NOMO-1 treated with DMSO at 0.1 percent for 48 hours (cell line): ENCODE measurements around the gene GPC3.

Experiments used
- DNase-seq: peaks from one replicate; lab custom pipeline; 2025; ENCODE audit not compliant: unreplicated experiment; lab: John Stamatoyannopoulos, UW

GPC3 gene

DNA sequence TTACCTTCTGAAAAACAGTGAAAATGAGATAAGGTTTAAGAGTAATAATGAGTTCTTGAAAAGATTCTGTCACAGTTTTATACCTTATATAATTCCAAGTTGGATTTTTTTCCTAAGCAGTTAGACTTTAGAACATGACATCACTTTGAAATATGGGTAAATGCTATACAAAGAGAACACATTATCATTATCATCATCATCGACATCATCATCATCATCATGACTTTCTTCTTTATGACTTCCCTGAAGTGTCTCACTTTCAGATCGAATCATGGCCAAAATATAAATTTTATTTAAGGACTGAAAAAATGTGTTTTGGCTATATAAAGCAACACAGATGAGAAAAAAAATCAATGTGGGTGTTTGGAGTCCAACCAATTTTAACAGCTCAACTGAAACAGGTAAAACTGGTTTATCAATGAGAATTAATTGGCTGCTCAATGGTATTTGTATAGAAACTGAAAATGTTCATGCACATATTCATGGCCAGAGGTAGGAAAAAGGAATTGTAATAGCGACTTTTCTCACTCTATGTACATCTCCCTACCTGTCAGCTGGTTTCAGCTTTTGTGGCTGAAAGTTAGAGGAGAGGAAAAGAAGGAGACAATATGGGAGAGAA lies 327.0 kb downstream of the GPC3 start:
- no peak for DNase-seq

DNA sequence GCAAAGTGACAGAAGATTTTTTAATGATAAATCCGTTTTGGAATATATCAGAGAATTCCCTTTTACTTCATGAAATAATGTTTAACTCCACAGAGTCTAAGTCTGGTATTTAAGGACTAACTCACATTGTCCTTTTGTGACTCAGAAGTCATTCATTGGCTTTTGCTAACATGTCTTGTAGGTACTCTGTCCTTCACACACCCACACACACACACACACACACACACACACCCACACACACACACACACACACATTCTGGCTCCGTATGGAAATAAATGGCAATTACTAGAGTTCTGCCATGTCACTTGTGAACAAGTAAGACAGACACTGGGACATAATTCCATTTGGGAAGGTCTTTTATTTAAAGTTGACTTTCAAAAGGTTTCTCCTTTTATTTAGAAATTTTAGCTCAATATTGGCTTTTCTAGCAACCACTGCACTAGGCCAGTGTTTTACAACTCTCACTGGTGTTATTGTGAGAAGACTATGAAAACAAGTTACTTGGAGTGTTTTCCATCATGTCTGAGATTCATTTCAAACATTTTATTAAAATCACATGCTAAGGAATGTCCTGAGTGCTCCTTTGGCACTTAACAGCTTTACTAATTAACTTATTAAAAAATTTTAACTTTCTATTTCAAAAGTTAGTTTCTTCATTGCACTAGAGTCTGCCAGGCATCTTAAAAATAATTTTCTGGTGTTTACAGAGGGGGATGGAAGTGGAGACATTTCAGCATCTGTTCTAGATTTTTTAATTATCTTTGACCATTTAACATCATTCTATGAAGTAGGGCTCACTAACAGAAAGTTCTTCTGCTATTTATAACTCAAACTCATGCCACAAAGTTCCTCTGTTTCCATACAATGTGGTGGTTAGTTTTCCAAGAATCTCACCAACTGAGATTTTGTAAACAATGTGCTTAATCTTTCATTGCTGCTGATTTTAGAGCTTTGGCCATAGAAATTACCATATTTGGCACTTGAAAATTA lies 329.8 kb downstream of the GPC3 start:
- DNase-seq: no peak

DNA sequence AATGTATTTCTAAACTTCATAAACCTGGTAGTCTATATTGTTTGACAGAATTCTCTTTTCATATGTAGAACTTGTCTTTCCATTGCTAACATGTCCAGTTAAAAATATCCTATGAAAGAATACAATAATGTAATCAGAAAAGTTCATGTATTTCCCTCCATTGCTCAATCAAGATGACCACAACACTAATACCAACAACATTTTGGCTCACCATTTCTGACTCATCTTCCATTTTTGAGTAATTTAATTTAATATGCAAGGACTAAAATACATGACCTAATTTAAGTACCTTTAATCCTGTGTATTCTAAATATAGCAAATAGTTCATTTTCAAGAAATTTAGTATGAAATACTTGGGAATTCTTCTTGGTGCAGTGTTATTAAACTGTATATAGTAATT lies 330.6 kb downstream of the GPC3 start:
- DNase-seq: peak; percentile 2

DNA sequence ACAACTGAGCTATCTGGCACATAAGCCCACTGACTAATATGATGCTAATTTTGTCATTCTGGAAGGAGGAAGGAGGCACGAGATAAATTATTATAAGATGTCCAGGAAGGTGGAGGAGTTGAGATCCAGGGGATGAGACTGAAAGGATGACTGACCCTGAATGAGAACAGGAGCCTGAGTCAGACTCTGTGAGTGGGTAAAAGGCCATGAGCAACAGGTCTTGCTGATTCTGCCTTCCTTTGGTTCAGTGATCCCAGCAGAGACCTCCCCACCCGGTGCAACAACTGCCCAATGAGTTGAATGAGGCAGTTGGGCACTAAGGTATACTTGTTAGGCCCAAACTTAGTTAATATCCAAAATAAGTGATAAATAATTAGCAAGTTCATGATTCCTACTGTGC lies 332.0 kb downstream of the GPC3 start:
- DNase-seq: no peak

DNA sequence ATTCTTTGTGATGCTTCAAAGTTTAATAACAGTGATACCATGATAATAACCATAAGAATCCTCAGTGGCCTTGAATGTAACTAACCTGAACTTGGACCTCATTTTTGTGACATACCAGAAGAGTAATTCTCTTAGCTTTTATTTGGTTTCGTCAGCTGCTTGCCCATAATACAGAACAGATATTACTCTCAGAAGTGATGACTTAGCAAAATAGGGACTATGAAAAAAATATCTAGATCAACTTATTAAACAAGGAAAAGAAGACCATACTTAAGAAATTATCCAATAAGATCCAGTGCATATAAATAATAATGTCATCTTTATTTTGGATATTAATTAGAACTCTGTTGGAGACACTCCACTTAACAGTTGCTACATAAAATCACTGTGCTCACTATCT lies 333.2 kb downstream of the GPC3 start:
- DNase-seq: no peak

DNA sequence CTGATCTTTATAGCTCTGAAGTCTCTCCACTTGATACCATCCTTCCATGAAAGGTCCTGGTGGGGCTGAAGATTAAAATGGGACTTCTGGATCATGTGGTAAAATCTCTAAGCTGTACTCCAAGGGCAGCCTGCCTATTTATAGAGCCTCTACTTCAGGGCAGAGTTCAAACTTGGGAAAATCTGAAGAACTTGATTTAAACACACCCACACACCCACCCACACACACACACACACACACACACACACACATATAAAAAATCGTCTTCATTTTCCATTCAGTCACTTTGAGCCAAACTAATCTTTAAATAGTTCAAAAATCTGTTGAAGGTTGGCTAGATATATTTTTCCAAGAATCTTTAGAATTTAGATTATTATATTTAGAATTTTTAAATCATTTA lies 335.2 kb downstream of the GPC3 start:
- no peak for DNase-seq

DNA sequence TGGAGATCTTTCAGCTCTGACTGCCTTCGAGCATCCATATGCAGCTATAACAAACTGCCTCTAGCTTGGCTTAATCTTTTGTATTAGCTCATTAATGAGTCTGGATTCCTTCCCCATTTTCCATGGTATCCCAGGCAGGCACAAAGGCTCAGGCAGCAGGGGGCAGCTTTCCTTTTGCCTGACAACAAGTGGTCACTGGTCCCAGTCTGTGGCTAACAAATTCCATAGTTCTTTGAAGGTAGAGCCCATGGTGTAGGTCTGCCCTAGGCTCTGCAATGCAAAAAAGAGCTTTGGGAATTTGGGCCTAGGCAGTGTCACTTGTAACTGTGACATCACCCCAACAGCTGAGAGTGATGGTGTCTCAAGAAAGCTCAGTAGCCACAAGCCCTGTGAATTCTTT lies 335.7 kb downstream of the GPC3 start:
- DNase-seq: no peak

DNA sequence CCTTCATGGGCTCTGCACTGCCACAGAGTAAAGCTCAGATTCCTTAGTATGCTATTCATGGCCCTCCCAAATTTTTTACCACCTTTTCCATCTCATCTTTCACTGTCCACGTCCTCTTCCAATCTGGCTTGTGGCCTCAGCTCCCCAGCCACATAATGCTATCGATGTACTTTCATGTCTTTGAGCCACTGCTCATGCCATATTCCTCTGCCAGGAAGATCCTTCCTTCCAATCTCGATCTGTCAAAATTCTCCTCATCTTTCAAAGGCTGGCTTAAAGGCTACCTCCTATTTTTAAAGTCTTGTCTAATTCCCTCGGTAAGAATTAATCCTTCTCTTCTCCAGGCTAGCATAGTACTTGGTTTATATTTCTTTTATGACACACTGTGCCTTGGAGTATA lies 336.8 kb downstream of the GPC3 start:
- no peak for DNase-seq

DNA sequence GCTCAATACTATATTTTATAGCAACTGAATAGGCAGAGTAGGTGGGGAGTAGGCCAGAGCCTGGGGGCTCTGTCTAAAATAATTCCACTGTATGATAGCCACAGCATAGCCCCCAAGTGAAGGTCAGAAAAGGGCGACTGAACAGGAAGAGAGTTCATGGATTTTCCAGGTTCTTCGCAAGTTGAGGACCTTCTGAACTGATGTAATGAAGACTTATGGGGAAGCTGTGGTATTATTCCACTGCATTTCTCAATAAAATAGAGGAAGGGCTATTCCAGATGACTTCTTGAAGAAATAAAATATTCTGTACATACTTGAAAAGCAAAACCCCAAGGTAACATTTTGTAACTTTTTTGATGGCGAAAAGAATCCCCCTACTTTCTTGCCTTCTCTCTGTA lies 338.7 kb downstream of the GPC3 start:
- peak; percentile 19 for DNase-seq

DNA sequence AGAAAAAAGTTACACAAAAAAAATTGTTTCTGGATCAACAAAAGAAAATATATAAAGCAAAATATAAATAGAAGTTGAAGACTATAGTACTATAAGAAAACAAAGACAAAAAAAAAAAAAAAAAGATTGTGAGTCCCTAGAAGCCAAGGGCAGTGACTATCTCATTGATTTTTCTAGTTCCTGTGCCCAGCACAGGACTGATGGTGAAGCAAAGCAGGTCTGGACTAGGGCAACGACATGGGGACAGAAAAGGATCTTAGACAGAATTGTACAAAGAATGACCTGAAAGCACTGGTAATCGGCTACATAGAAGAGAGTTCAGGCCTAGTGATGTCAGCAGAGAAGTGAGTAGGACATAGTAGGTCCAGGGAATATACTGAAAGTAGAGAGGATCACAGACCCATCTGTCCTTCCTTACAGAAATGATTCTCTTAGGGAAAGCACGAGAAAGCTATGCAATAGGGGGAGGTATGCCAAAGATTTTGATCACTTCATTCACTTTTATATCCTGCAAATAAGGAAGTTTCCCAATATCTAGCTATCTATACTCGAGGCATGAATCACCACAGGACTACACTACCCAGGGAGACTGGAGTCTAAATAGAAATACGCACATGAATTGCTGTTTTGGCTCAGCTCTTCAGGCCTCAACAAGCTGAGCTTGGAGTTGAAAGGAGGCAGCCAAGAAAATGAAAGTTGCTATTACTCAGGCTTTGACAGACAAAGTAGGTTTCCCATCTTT lies 339.2 kb downstream of the GPC3 start:
- peak; percentile 71 for DNase-seq

DNA sequence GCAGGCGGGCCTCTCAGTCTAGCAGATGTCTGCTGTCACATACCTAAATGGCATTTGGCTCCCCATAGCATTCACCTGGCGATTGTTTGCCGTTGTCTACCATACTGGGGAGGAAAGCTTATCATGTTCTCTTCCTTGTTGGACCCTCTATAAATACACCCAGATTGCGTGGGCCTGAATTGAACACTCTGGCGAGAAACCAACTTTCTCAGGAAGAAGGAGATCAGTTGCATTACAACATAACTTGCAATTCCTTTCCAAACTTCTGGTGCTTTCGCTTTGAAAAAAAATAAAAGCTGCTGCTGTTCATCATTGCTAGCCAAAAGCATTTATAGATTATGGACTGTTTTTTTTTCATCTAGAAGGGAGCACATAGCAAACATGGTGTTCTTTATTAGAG lies 340.1 kb downstream of the GPC3 start:
- no peak for DNase-seq

DNA sequence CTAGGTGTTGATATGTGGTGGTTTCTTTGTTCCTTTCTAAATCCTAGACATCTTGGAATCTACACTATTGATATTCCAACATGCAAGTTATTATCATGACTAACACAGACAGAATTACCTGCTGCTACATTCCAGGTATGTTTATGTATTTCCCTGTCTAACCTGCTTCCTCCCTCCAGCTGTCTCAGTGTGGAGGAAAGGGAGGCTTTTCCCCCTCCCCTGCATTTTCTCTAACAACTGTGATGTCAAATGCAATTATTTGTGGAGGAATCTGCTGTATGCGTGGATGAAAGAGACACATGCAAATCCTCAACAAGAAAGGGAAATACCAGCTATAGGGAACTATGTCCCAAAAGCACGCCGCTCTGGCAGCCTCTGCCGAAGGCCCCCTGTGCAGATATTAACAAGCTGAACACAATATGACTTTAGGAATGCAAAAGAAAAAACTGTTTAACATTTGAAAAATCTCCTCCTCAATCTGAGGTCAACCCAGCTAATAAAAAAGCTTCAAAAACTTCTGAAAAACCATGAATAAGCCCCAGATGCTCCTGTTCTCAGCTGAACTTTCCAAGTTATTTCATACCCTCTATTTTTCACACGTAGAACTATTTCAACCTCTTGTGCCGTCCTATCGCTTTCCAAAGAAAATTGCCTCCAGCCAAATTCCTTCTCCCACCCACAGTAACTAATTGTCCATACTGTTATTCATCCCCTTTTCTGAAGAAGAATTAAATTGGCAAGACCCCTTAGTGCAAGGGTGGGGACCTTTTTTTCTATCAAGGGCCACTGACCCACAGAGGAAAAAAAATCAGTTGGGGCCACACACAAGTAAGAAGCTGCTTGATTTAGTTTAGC lies 345.0 kb downstream of the GPC3 start:
- no peak for DNase-seq

DNA sequence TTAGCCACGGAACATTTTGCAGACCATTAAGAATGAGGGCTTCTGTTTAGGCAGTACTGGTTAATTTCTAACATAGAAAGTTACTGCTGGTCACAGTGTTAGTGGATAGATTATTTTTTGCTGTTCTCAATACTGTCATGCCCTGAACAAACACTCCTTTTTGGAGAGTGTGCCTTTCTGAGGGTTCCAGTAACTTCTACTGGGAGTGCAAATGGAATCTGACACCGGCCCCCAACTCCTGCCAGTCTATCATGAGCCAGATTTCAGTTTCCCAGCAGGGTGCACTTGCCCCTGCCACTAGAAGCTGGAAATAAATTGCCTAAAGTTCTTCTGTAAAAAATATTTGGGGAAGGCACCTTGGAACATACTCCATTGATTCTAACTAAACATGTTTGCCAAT lies 345.7 kb downstream of the GPC3 start:
- DNase-seq: no peak

DNA sequence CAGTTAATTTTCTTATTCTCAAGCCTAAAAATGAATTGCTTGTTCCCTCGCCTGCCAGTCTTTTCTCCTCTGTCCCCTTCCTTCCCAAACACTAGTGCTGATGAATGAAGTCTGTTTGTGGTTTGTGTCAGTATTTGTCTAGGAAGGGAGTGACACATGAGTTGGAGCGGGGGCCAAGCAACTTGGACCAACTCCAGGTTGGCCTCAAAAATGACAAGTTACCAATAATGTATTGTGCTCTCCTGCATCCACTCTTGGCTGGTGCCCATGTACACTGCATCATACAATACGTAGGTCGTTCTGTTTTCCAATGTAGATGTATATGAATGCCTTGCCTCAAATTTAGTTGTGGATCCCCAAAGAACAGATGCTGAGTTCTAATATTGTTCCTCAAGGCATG lies 347.1 kb downstream of the GPC3 start:
- no peak for DNase-seq

DNA sequence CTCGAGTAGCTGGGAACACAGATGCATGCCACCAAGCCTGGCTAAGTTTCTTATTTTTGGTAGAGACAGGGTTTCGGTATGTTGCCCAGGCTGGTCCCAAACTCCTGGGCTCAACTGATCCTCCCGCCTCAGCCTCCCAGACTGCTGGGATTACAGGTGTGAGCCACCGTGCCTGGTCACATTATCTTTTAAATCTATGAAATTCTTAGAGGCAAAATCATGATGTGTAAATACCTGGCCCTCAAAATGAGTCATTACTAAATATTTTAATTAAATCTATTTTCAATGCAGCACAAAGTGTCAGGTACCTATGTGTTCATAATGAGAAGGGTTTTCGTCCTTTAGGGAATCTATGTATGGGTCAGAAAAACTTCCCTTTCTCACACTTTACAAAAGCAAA lies 347.6 kb downstream of the GPC3 start:
- no peak for DNase-seq

DNA sequence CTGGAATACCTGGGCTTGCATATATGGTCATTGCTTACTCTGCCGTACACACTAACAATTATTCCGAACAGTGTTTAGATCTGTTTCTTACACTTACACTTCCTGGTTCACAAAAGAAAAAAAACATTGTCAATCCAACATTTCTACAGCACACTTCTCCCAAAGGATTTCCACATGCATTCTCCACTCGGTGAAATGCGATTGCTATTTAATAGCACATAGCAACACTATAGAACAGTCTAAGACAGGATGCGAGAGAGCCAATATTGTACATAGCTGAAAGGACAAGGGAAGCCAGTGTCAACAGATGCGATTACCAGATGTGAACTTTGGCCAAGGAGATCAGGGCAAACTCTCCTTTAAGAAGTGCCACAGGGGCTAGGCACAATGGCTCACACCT lies 349.4 kb downstream of the GPC3 start:
- no peak for DNase-seq

DNA sequence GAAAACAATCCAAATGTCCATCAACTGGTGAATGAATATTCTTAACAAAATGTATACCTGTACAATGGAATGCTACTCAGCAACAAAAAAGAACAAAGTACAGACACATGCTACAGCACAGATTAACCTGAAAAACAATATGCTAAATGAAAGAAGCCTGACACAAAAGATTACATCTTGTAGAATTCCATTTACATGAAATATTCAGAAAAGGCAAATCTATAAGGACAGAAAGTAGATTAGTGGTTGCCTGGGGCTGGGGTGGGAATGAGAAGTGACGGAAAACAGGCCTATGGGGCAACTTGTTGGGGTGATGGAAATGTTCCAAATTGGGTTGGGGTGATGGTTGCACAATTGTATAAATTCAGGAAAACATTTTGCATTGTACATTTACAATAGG lies 351.0 kb downstream of the GPC3 start:
- DNase-seq: no peak

DNA sequence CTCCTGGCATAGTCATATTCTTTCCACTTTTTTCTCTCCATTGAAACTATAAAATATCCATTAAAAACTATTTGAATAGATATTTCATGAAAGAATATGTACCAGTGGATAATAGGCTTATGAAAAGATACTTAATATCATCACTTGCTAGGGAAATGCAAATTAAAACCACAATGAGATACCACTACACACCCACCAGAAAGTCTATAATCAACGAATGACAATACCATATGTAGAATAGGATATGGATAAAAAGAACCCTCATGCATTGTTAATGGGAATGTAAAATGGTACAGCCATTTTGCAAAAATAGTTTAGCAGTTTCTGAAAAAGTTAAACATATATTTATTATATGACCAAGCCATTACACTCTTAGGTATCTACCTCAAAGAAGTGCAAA lies 351.4 kb downstream of the GPC3 start:
- no peak for DNase-seq

DNA sequence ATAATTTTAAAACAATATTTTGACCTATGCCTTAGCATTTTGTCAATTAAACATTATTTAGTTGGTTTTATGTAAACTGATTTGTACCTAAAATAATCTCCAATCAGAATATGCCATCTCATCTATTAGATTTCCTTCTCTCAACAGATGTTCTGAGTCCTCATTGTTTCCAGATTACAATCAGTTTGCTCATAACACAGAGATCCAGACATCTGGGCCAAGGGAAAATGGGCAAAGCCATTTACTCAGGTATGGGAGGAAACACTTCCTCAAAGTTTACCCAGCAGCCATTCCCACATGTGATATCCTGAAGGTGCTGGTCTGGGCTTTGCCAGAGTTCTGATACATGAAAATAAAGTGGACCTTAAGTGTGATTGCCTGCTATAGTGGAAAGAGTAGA lies 352.2 kb downstream of the GPC3 start:
- DNase-seq: no peak

DNA sequence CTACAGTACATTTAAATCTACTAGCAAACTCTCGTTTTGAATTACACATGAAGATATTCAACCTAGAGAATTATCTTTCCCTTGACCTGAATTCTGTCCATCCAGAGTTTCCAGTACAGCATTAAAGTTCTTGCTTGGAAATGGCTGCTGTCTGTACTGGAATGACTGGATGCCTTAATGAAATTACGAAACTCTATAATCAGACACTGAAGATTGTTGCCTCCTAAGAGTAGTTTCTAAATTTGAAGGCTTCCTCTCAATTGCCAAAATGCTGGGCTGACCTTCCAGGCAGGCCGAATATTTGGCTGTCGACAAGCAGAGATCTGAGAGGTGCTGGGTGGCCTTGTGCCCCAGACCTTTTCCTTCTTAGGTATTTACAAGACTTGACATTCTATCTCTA lies 355.0 kb downstream of the GPC3 start:
- no peak for DNase-seq

DNA sequence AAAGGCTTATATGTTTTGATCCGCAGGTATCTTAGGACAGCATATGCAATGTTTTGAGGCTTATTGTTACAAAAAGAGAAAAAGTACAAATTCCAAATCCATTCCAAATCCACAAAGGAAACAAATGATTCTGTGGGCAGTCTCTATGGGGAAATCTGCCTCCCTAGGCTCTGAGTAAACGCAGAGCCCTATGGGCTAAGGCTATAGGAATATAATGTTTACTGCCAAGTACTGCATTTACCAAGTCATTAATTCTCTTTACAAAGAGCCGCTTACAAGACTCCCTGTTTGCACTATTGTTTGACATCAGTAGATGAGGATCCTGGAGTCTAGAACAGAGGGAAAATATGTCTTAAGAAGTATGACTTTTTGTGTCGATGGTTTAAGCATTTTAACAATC lies 357.7 kb downstream of the GPC3 start:
- DNase-seq: no peak
